ENCODE data around the gene FOXP1.
"Not testable (repeated sequence)": the region's sequence is repeated elsewhere in the genome, so short reads cannot be mapped to it uniquely, and the experiment has no call there.

Gene FOXP1

DNA sequence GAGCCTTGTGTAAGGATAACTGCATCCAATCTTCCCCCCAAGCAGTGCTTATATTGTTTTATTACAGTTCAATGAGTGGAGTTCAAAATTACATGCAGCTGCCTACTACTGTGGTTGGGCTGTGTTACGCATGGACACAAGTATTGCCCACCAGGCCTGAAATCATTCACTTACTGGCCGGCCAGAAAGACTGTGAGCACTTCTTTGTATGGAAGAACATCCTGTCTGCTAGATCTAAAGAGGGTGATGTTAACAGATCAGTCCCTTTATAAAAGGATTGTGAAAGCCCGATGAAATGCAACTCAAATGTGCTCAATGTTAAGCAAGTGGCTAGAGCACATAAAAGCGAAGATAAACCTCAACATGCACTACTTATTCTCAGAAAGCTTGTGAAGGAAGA is 132.5 kb downstream of the FOXP1 start:
- peak; percentile 33 for DNase-seq (ENCODE audit: low spot score)

DNA sequence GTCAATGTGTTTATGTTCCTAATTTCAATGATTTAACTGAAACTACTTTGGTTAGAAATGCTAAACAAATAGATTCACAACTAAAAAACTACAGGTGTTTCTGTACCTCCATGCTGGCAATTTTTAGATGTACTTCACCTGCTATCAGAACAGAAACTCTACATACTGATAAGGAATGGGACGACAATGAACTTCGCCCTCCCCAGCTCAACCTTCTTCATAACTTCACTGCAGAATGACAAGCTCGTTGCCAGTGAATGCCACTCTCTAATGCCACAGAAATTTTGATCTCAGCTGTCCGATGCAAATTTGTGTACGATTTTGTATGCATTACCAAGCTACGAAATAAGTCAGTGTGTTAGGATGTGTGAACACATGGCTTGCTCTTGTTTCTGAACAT is 133.4 kb downstream of the FOXP1 start:
- DNase-seq (ENCODE audit: low spot score): no peak

DNA sequence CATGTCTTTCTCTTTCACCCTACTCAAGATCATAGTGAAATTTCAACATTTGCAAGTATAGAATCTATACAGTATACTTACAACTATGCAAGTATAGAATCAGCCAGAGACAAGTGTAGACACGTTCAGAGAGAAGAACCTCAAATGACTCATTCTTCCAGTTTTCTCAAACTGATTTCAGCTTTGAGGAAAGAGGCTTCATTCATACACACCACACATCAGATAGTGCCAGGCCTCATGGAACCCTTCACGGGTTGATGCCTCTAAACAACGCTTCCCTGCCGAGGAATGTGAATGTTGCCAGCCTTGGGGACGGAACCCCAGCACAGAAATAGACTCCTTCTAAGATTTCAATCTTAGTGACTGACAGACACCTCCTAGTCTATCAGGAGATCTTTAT is 135.7 kb downstream of the FOXP1 start:
- peak; percentile 33 for DNase-seq (ENCODE audit: low spot score)

DNA sequence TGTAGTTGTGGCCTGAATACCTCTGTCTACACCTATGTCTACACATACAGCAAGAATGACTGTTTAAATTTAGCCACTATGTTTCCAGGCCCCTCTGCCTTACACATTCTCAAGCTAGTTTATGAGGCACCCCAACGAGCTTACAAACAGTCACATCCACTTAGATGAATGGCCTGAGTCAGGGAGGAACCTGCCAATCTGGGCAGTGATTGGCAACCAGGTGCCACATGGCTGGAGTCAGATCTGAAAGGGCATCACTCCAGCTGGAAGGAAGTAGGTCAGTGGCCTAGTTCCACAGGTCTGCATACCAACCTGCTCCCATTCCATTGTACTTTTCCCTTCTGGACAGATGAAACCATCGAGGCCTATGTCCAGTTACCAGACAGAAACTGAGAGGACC is 136.3 kb downstream of the FOXP1 start:
- DNase-seq (ENCODE audit: low spot score): no peak

DNA sequence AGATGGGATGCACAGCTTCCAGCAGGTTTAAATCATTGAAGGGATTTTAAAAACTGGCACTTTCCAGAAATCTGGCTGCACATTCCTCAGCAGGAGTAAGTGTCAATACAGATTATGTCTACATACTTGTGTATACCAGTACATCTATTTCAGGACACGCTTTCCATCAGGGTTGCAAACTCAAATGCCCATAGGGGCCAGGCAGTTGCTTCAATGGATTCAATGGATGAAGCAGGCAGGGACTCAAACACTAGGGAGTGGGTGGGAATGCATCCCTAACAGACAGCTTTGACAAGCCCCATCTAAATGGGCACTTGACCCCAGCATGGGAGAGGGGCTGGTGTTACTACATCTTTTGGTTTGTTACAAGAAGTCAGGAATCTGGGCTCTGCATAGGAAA is 136.8 kb downstream of the FOXP1 start:
- no peak for DNase-seq (ENCODE audit: low spot score)

DNA sequence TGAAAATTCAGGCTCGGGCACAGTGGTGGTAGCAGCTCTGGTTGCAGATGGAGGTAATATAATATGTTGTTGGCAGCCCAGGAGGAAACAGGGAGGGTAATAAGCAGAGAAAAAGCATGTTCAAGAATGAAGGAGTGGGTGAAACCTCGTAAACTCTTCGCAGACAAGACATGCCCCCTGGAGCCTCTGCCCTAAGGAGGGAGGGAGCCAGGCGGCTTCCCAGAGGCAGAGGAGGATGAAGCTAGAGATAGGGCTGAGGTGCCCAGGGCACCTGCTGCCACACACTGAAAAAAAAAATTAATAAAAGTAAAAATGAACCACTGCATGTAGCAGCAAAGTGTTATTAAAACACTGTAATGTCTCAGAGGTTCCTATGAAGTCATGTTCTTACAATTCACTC is 137.3 kb downstream of the FOXP1 start:
- no peak for DNase-seq (ENCODE audit: low spot score)

DNA sequence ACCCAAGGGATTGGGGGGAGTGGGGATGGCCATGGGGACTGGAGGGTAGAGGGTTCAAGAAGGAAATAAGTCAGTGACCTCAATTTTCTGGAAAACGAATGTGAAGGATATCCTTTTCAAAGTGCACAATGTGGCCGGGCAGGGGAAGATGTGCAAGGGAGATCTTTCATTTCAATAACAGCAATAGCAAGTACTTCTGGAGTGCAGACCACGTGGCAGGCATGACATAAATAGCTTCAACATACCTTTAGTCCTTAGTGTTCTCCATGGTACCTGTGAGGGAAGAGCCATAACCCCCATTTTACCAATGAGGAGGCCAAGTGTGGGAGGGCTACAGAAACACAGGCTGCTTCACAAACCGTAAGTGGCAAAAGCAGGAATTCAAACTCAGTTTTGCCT is 138.7 kb downstream of the FOXP1 start:
- no peak for DNase-seq (ENCODE audit: low spot score)

DNA sequence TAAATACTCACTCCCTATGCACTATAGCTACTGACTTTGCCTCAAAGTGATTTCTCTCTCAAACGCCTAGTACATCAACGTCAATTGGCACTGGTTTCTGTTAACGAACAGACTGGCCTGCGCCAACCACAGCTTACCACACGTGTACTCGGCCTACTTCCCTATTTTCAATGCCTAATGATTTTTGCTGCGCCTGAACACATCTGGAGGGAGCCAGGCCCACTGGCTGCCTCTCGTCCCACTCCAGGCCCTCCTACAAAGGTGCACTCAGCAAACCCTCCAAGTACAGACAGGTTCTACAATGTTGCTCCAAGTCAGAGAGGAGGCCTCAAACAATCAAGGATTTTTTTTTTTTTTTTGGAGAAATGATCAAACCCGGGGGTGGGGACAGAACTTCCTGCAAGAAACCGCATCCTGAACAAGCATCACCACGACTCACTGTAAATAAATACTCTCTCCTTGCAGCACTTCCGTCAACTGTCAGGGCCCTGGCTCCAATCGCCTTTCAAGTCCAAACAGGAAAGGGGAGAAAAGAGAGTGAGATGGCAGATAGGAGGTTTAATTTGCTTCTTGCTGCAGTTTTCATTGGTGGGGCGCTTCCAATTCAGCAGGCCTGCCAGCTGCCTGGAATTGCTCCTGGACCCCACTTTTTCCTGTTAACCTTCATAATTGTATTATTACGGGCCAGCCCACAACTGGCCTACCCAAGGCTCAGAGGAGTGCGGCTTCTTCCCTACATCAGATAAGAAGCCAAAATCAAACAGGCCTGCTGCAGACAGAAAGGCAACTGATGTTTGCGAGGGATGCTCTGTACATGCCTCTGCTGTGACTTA is 139.3 kb downstream of the FOXP1 start:
- peak; percentile 92 for DNase-seq (ENCODE audit: low spot score)

DNA sequence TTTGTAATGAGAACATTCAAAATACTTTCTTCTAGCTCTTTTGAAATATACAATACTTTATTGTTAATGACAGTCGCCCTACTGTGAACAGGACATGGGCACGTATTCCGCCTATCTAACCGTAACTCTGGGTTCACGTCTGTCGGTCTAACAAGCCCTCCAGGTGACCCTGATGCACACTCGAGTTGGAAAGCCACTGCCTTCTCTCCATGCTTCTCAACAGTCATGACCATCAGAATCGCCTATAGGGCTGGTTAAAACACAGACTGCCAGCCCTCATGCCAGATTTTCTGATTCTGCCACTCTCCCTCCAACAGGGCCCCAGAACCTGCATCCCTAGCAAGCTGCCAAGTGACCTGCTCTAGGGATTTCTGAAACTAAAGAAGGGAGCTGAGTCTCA is 140.2 kb downstream of the FOXP1 start:
- DNase-seq (ENCODE audit: low spot score): no peak

DNA sequence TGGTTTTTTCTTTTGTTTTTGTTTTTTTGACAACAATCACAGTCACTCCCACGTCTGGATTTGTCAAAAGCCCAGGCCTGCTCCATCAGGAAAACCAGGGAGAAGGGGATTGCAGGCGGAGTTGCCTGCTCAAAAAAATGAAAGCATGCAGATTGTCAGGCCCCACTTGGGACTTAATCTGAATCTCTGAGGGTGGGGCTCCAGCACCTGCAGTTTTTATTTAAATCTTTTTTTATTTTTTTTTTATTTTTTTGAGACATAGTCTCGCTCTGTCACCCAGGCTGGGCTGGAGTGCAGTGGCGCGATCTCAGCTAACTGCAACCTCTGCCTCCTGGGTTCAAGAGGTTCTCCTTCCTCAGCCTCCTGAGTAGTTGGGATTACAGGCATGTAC is 140.9 kb downstream of the FOXP1 start:
- DNase-seq (ENCODE audit: low spot score): no peak

DNA sequence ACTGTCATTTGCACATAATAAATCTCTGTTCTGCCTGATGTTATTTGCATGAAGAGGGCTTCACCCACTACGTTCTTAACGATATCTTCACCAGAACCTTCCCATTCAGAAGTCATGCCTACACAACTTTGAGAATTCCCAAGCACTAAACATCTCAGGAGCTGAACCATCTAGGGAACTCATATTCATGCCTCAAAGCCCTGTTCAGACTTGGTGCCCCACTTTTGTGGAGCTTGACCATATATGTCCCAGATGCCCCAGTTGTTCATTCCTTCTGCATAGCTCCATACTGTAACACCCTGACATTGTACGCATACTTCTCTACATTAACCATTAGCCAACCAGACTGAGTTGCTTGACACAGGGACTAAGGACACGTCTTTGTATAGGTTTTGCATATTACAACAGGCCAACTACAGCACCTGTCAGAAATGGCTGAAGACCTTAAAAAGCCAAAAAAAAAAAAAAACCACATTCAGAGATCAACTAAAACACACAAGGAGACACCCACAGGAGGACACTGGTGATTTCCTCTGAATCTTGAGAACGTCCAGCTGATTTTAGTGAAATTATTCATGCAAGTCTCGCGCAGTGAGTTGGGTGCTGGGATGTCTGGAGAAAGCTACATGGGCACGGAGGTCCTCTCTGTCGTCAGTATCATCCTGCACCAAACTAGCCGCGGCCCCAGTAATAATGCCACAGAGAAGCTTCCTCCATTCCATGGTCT is 141.4 kb downstream of the FOXP1 start:
- no peak for DNase-seq (ENCODE audit: low spot score)

DNA sequence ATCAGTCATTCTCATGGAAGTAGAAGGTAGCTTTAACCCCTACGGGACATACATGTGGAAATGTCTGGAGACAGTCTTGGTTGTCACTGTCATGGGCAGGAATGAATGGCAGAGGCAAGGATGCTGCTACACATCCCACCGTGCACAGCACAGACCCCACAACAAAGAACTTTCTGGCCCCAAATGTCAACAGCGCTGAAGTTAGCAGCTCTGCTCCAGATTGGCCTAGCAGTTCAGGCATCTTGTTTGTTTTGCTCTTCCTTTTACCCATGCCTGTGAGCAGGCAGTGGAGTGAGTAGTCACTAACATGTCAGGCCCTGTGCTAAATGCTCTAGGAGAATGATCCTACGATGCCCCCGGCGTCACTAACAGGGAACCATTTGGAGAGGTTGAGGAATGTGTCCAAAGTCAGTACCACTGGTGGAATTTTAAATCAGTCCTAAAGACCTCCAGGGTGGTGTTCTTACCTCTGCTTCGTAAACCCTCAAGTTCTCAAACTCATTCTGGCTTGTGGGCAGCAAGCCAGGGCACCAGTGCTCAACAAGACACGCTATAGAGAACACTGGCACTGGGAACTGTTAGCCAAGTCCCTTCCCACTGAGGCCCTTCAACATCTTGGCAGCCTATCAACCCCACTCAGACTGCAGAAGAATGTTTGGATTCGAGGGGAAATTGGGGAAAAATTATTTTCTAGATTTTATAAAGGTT is 142.2 kb downstream of the FOXP1 start:
- no peak for DNase-seq (ENCODE audit: low spot score)

DNA sequence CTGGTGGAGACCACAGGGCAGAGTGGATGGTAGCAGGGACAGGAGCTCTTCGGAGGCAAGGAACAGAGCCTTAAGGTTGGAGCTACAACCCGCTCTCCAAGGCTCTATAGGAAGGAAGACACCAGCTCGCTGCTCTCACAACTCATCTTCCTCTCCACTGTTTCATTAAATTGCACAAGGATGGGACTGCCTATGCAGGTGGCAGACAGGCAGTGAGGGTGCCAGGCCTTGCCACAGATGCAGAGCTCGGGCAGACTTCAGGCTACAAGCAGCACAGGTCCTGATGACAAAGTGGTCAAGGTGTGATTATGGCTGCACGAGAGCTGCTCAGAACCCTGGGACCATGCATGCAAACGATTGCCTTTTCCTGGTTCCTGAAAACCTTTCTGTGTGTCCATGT is 144.6 kb downstream of the FOXP1 start:
- no peak for DNase-seq (ENCODE audit: low spot score)

DNA sequence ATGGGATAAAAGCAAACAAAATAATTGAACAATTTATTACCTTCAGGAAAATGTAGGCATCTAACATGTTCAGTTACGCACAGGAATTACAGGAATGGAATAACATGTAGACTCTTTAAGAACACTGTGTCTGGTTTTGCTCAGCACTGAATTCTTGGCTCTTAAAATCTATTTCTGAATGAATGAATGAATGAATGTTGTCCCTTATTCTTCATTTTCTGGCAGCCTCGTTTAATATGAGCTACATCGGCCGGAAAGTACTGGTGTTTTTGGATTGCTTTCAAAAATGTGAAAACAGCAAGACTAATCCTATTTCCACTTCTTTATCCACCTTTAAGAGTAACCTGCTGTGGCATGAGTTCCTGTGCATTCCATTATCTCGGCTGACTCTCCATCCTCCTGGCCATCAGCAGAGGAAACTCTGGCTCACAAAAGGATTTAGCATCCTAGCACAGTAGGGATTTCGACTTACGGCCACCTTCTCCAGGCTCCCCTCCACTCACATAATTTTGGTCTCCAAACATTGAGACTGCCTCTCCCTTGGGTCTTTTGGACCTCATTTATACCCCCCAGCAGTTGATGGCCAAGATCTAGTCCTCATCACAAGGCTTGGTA is 145.3 kb downstream of the FOXP1 start:
- DNase-seq (ENCODE audit: low spot score): no peak

DNA sequence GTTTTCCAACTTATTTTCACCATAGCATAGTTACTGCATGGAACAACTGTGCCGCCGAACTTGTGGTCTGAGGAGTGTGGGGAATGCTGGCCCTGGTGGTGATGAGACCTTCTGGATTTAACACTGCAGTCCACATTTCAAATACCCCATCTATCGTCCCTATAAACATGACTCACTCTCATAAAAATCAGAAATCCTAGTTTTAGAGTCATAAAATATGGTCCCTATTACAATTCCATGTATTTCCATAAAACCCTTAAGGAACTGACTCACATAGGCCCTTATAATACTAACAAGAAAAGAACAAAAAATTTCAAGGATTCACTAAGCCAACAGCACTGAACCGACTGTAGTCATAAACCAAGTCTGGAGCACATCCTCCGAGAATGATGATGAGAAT is 147.2 kb downstream of the FOXP1 start:
- DNase-seq (ENCODE audit: low spot score): no peak

DNA sequence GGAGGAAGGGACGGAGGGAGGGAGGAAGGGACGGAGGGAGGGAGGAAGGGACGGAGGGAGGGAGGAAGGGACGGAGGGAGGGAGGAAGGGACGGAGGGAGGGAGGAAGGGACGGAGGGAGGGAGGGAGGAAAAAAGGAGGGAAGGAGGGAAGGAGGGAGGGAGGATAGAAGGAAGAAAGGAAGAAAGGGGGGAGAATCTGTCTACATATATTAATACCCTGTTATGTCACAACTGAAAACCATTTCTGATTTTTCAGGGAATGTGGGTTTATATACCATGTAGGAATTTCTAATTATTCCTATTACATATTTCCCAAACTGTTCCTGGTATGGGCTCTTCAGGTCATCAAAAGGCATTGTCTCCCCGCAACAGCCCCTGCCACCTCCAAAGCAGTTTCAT is 147.7 kb downstream of the FOXP1 start:
- not testable (repeated sequence) for DNase-seq (ENCODE audit: low spot score)

DNA sequence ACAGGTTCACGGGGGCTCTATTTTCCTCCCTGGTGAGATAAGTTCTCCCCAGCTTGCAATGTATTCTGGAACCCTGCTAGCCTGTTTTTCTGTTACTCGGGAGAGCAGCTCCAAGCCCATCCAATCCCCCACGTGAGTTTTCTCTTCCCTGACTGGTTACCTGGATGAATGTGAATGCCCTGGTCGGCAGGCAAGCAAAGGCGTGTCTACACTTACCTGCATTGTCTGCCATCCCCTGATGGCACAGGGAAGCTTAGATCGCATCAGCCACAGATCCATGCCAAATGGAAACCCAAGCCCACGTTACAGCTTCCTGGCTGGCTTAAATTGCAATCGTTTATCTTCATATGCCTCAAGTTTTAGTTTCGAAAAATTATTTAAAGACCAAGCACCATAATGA is 149.9 kb downstream of the FOXP1 start:
- no peak for DNase-seq (ENCODE audit: low spot score)

DNA sequence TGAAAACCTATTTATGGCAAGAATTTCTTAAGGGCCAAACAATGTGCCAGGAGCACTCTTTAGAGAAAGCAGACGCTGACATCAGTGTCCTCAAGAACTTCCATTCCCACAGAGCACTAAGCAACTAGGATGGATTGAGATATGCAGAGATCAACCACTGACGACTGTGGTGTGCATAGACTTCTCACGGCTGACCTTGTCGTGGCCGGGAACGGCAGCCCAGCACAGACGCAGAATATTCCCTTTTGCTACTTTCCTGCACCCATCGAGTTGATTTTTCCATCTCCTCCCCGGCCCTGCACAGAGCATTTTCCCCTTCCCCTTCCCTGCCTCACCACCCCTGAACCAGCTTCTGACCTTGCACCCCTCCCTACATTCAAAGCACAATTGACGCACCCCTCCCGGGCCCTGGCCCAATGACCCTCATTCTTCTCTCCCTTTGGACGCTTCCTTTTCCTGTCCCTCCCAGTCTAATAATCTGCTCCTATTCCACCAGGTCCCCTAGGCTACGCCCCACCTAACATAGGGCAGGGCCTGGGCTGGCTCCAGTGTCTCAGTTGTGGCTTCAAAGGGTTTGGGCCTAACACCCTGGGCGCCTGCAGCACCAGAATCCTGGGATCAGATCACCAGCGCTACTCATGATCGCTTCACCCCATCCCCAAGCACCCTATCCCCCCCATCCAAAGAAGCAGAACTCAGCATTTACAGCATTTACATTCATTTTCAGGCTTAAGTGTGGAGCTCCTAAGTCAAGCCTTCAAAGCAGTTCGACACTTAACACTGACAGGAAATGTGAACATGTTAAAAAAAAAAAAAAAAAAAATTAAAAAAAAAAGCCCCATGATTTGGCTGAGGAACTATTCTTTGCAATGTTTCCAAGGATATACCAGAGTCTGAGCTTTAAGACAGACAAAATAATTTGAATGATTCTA is 151.2 kb downstream of the FOXP1 start:
- peak; percentile 40 for DNase-seq (ENCODE audit: low spot score)

DNA sequence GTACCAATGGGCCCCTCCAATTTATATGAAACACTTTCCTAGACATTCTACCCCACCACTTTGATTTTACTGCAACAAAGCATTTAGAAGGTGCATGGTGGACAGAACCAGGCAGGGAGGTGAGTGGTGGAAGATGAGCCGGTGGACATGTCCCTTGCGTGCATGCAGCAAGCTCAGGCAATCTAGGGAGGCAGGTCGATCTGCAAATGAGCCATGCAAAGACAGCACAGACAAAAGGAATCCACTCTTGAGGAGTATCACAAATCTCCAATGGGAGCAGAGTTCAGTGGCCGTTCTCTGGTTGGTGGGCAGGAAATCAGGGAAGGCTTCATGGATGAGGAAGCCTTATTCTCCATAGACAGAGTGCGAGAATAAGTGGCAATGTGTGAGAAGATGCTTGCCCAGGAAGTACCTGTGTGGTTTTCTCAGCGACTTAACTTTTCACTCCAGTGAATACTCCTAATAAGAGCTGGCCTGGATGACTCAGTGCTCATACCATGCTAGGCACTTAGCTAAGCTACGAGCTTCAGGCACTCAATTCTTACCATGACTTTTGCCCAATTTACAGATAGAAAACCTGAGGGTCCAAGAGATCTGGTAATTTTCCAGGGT is 152.5 kb downstream of the FOXP1 start:
- peak; percentile 42 for DNase-seq (ENCODE audit: low spot score)

DNA sequence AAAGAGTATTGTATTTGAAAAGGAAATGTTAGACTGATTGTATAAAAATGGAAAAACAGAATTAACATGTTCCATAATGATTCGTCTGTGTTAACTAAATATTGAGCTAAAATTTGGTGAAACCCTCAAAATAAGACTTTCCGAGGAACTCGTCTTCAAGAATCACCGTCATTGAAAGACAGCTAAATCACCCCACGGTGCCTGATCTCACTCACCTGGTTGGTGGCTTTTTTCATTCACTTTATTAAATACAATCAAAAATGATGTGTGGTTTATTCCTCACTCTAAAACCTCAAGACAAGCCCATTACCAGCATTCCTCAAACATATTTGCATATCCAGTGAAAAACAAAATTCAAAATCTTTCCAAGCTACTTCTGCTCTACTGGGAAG is 153.9 kb downstream of the FOXP1 start:
- DNase-seq (ENCODE audit: low spot score): no peak
